Suprapubic skin (tissue), 4 donors: ENCODE measurements around the gene FAAP100. TPM values are rescaled to one million over a fixed set of nuclear protein-coding genes. Genes with fewer than 3 reads are reported as not detected.

Experiments
- DNase-seq, 2 donors: peaks; one replicate each; pipeline ENCODE4 v3.0.0-alpha.2; 2019; ENCODE audit warnings: low spot score in 2 of 2
- H3K27ac ChIP-seq: fragments of 200-600 bp; sonication (generic); one replicate; pipeline ENCODE4 v1.5.1; 2019
- H3K27me3 ChIP-seq: fragments of 200-600 bp; sonication (generic); one replicate; pipeline ENCODE4 v1.5.1; 2019
- H3K36me3 ChIP-seq: fragments of 200-600 bp; sonication (generic); one replicate; pipeline ENCODE4 v1.5.1; 2019
- H3K4me1 ChIP-seq: fragments of 200-600 bp; sonication (generic); one replicate; pipeline ENCODE4 v1.5.1; 2019
- H3K4me3 ChIP-seq: fragments of 200-600 bp; sonication (generic); one replicate; pipeline ENCODE4 v1.5.1; 2019; ENCODE audit warnings: mild to moderate bottlenecking
- H3K9me3 ChIP-seq: fragments of 200-600 bp; sonication (generic); one replicate; pipeline ENCODE4 v1.5.1; 2019
- CTCF ChIP-seq, 2 donors: fragments of 200-600 bp in 1 of 2; fragments of 450-650 bp in 1 of 2; sonication (generic) in 1 of 2; IDR thresholded peaks; one replicate each; pipeline ENCODE4 v1.5.1; 2016 to 2019; ENCODE audit warnings: antibody characterized with exemption in 2 of 2, mild to moderate bottlenecking in 1 of 2, moderate library complexity in 1 of 2
- EP300 ChIP-seq: sonication (generic); formaldehyde crosslinking; IDR thresholded peaks from one replicate; pipeline ENCODE4 v1.6.1; 2017; ENCODE audit warnings: antibody characterized with exemption
- POLR2A ChIP-seq, 2 donors: fragments of 450-650 bp; IDR thresholded peaks; one replicate each; pipeline ENCODE4 v1.6.1; 2017; ENCODE audit warnings: antibody characterized with exemption in 2 of 2, mild to moderate bottlenecking in 2 of 2, moderate library complexity in 2 of 2
- POLR2AphosphoS5 ChIP-seq, 3 donors: sonication (generic); formaldehyde crosslinking; IDR thresholded peaks; one replicate each; pipeline ENCODE4 v1.6.1; 2017; ENCODE audit warnings: antibody characterized with exemption in 3 of 3
- WGBS: methylation state at CpG from one replicate; pipeline ENCODE4 v1.1.5; 2018; 5-methylcytosine and 5-hydroxymethylcytosine counted together
- total RNA-seq, 4 donors: library from RNA; depleted of rRNA; stranded (reverse); fragments of >200 nt; gene quantifications; one replicate each; pipeline ENCODE4 v1.1.0, GENCODE V29; 2016

FAAP100 gene
- total RNA-seq, 4 donors from 2014 or later = 33.0 to 44.2 (median 37.7) TPM

DNA sequence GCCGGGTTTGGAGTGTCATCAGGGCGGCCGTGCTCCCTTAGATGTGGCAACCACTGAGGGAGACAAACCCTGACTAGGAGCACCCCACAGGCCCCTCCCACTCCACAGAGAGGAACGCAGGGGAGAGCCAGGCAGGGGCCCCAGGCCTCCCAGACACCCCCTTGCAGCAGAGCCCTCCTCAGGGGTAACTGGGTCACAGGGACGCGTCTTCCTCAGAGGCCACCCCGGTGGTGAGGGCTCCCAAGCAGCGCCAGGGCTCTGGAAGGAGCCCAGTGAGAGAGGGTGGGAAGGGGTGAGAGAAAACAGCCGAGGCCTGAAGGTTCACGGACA lies 12.6 kb downstream of the FAAP100 start:
- no peak for DNase-seq
- H3K4me3 ChIP-seq = no peak overlapping the region
- H3K27ac ChIP-seq = no peak overlapping the region
- peaks cover 19% of the 10 kb centered on the region for H3K4me1 ChIP-seq
- no peaks in the 10 kb centered on the region for H3K9me3 ChIP-seq
- WGBS = 100% methylated on average over 6 of the region's 10 CpGs
- peaks cover 24% of the 10 kb centered on the region for H3K27me3 ChIP-seq
- no peak for TF ChIP-seq CTCF (IDR thresholded peaks at IDR 0.05)
- TF ChIP-seq POLR2AphosphoS5 (IDR thresholded peaks at IDR 0.05) = no peak
- TF ChIP-seq POLR2A (IDR thresholded peaks at IDR 0.05) = no peak
- no peak for TF ChIP-seq EP300
- H3K36me3 ChIP-seq = peaks cover 52% of the 10 kb centered on the region

DNA sequence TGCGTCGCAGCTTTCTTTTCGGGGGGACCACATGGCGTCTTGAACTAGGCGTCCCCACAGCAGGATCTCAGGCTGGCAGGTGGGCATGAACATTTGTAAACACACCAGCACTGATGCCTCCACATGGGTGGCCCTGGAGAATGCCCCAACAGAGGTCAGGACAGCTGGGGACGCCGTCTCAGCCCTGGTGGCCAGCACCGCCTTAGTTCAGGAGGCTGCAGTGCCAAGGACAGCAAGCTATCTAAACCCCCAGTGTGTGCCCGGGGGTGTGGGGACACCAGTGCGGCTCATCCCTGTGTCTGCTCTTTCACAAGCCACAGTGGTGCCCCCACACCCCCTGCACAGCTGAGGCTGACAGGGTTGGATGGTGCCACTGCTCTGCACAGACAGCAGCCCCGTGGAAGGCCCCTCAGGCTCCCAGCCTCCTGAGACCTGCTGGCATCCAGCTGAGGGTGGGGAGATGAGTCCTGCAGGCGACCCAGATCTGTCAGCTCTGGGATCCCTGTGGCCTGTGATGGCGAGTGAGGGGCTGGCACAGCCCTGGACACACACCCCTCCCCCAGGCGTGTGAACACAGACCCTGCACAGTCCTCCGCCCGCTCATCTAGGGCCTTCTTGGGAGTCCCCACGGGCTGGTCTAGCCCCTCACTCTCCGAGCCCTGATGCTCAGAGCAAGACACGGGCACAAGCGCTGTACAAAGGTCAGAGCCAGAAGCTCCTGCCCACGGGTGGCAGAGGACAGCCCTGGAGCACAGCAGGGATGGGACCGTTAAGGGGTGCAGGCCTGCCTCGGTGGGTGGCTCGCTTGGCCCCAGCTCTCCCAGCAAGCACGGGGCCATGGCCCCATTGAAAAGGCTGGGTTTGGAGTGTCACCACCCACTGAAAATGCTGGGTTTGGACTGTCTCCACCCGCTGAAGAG lies 13.2 kb downstream of the FAAP100 start:
- Histone ChIP-seq H3K9me3 (no peaks in the 10 kb centered on the region), H3K36me3 (peaks cover 46% of the 10 kb centered on the region), H3K27ac (no peak overlapping the region), H3K4me1 (peaks cover 19% of the 10 kb centered on the region), H3K27me3 (peaks cover 29% of the 10 kb centered on the region), H3K4me3 (no peak overlapping the region)
- 85% methylated on average over 18 of the region's 26 CpGs for WGBS
- DNase-seq = no peak
- TF ChIP-seq CTCF (IDR thresholded peaks at IDR 0.05) (no peak), POLR2A (IDR thresholded peaks at IDR 0.05) (no peak), EP300 (no peak), POLR2AphosphoS5 (IDR thresholded peaks at IDR 0.05) (no peak)

DNA sequence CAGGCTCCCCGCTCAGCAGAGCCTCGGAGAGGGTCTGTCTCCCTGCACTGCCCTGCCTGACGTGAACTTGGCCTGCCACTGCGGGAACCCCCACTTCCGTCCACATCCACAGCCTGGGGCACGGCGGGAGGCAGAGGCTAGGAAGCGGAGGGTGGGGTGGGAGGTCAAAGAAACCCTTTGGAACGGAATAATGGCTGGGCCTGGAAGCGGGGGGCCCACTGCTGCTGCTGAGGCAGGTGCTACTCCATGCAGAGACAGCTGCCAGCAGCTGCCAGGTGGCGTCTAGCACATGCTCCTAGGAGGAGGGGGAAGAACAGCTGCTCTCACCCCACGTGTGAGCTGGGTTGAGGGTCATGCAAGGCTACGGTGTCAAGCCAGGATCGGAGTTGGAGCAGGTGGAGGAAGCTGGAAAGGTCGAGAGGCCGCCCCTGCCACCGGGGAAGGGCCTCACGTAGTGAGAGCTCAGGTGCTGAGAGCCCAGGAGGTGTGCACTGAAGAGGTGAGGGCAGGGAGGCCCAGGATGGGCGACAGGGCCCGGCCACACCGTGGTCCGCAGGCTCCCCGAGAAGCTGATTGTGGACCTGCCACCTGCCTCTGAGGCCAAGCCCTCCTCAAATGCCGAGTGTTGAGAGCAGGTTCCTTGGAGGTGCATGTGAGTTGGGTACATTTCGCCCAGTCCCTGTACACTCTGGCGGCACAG lies 14.1 kb downstream of the FAAP100 start:
- H3K4me1 ChIP-seq = peaks cover 19% of the 10 kb centered on the region
- H3K27me3 ChIP-seq = peaks cover 29% of the 10 kb centered on the region

GRCh38 chr17:81537343-81537855 lies 14.8 kb downstream of the FAAP100 start:
- 13% methylated on average over 6 of the region's 17 CpGs for WGBS
- no peak overlapping the region for H3K4me3 ChIP-seq
- TF ChIP-seq CTCF (IDR thresholded peaks at IDR 0.05) (peak; percentile 37 to 47), POLR2AphosphoS5 (IDR thresholded peaks at IDR 0.05) (no peak)
- peaks cover 29% of the 10 kb centered on the region for H3K27me3 ChIP-seq
- no peak for DNase-seq
- H3K4me1 ChIP-seq = peaks cover 19% of the 10 kb centered on the region
- H3K9me3 ChIP-seq = no peaks in the 10 kb centered on the region
- H3K36me3 ChIP-seq = peaks cover 31% of the 10 kb centered on the region
- no peak overlapping the region for H3K27ac ChIP-seq

More for the DNA sequence above, 14.1 kb downstream of the FAAP100 start:
- Histone ChIP-seq H3K9me3 (no peaks in the 10 kb centered on the region), H3K27ac (no peak overlapping the region), H3K4me3 (no peak overlapping the region), H3K36me3 (peaks cover 37% of the 10 kb centered on the region)
- DNase-seq = no peak
- WGBS = 69% methylated on average over 21 of the region's 26 CpGs
- TF ChIP-seq CTCF (IDR thresholded peaks at IDR 0.05) (no peak), EP300 (no peak), POLR2AphosphoS5 (IDR thresholded peaks at IDR 0.05) (no peak), POLR2A (IDR thresholded peaks at IDR 0.05) (no peak)
